ENCODE results near the gene GDI1.

GRCh38 chrX:154449618-154450017 is 12.7 kb downstream of the GDI1 start:
- TF ChIP-seq CTCF (conservative IDR thresholded peaks at IDR 0.05; ENCODE audit: low read length) (no peak), EZH2phosphoT487 (IDR thresholded peaks at IDR 0.05; ENCODE audit: borderline replicate concordance) (no peak)
